KOPT-K1 (cell line): ENCODE measurements around the gene FREM1.

Source experiments
- H3K27ac ChIP-seq: fragments of 200-600 bp; sonication (generic); 2 replicates; pipeline ENCODE4 v1.5.1; 2016; ENCODE audit warnings: antibody characterized with exemption, mild to moderate bottlenecking, low read depth, low read length; ENCODE audit not compliant: poor library complexity, severe bottlenecking
- H3K36me3 ChIP-seq: fragments of 200-600 bp; sonication (generic); 2 replicates; pipeline ENCODE4 v1.5.1; 2017; ENCODE audit warnings: antibody characterized with exemption, mild to moderate bottlenecking, low read length, moderate library complexity; ENCODE audit not compliant: insufficient read depth
- H3K9me3 ChIP-seq: fragments of 200-600 bp; sonication (generic); 2 replicates; pipeline ENCODE4 v1.5.1; 2017; ENCODE audit warnings: antibody characterized with exemption, low read length, mild to moderate bottlenecking; ENCODE audit not compliant: insufficient read depth, poor library complexity, severe bottlenecking

Gene FREM1

GRCh38 chr9:14749741-14750211 is 160.5 kb downstream of the FREM1 start:
- H3K27ac ChIP-seq, result no peak overlapping the region
- no peaks in the 10 kb centered on the region for H3K36me3 ChIP-seq
- no peaks in the 10 kb centered on the region for H3K9me3 ChIP-seq

- no peak overlapping the region for H3K27ac ChIP-seq
- H3K9me3 ChIP-seq, result no peaks in the 10 kb centered on the region
- no peaks in the 10 kb centered on the region for H3K36me3 ChIP-seq
Observed at GRCh38 chr9:14748373-14748772, 161.9 kb downstream of the FREM1 start.

GRCh38 chr9:14747111-14747510 is 163.1 kb downstream of the FREM1 start:
- Histone ChIP-seq H3K9me3 (no peaks in the 10 kb centered on the region), H3K27ac (no peak overlapping the region), H3K36me3 (no peaks in the 10 kb centered on the region)

GRCh38 chr9:14746626-14747025 is 163.6 kb downstream of the FREM1 start:
- Histone ChIP-seq H3K36me3 (no peaks in the 10 kb centered on the region), H3K27ac (no peak overlapping the region)

GRCh38 chr9:14744768-14745167 is 165.5 kb downstream of the FREM1 start:
- H3K27ac ChIP-seq, result no peak overlapping the region
- no peaks in the 10 kb centered on the region for H3K36me3 ChIP-seq
- no peaks in the 10 kb centered on the region for H3K9me3 ChIP-seq

More at GRCh38 chr9:14746626-14747025, 163.6 kb downstream of the FREM1 start:
- H3K9me3 ChIP-seq, result no peaks in the 10 kb centered on the region

- no peak overlapping the region for H3K27ac ChIP-seq
- no peaks in the 10 kb centered on the region for H3K36me3 ChIP-seq
- no peaks in the 10 kb centered on the region for H3K9me3 ChIP-seq
Observed at GRCh38 chr9:14741369-14741768, 168.9 kb downstream of the FREM1 start.

- Histone ChIP-seq H3K27ac (no peak overlapping the region), H3K9me3 (no peaks in the 10 kb centered on the region), H3K36me3 (no peaks in the 10 kb centered on the region)
Observed at GRCh38 chr9:14733133-14733532, 177.1 kb downstream of the FREM1 start.

- no peak overlapping the region for H3K27ac ChIP-seq
- H3K36me3 ChIP-seq, result no peaks in the 10 kb centered on the region
- no peaks in the 10 kb centered on the region for H3K9me3 ChIP-seq
Observed at GRCh38 chr9:14731294-14731981, 178.8 kb downstream of the FREM1 start.

- H3K36me3 ChIP-seq, result no peaks in the 10 kb centered on the region
- H3K9me3 ChIP-seq, result no peaks in the 10 kb centered on the region
- no peak overlapping the region for H3K27ac ChIP-seq
Observed at GRCh38 chr9:14730461-14730898, 179.7 kb downstream of the FREM1 start.

GRCh38 chr9:14723301-14723700 is 186.9 kb downstream of the FREM1 start:
- no peaks in the 10 kb centered on the region for H3K36me3 ChIP-seq
- no peaks in the 10 kb centered on the region for H3K9me3 ChIP-seq
- H3K27ac ChIP-seq, result no peak overlapping the region

- no peaks in the 10 kb centered on the region for H3K36me3 ChIP-seq
- no peak within 1 kb of the TSS for H3K27ac ChIP-seq
- H3K9me3 ChIP-seq, result no peaks in the 10 kb centered on the region
Observed at GRCh38 chr9:14722391-14723035, 187.7 kb downstream of the FREM1 start, which contains the start of gene CER1. Gene CER1 (minus strand): TSS chr9:14722733. CDS start chr9:14722672, 61 bp downstream.

- Histone ChIP-seq H3K9me3 (no peaks in the 10 kb centered on the region), H3K36me3 (no peaks in the 10 kb centered on the region), H3K27ac (no peak overlapping the region)
Observed at GRCh38 chr9:14719231-14719923, 190.9 kb downstream of the FREM1 start.

GRCh38 chr9:14715102-14715501 is 195.1 kb downstream of the FREM1 start:
- no peaks in the 10 kb centered on the region for H3K36me3 ChIP-seq
- H3K27ac ChIP-seq, result no peak overlapping the region
- no peaks in the 10 kb centered on the region for H3K9me3 ChIP-seq

- H3K9me3 ChIP-seq, result no peaks in the 10 kb centered on the region
- H3K36me3 ChIP-seq, result no peaks in the 10 kb centered on the region
- H3K27ac ChIP-seq, result no peak overlapping the region
Observed at GRCh38 chr9:14713187-14713767, 197.0 kb downstream of the FREM1 start.

- peaks cover 1% of the 10 kb centered on the region for H3K9me3 ChIP-seq
- H3K27ac ChIP-seq, result no peak overlapping the region
- no peaks in the 10 kb centered on the region for H3K36me3 ChIP-seq
Observed at GRCh38 chr9:14710804-14711203, 199.4 kb downstream of the FREM1 start.
